ENCODE results near the gene SLC34A1. TPM values are rescaled to one million over a fixed set of nuclear protein-coding genes. Genes with fewer than 3 reads are reported as not detected.

SLC34A1 gene
- total RNA-seq, 6 experiments from 2014 or later: 0.12 to 5.3 (median 1.6) TPM; not detected in 1

DNA sequence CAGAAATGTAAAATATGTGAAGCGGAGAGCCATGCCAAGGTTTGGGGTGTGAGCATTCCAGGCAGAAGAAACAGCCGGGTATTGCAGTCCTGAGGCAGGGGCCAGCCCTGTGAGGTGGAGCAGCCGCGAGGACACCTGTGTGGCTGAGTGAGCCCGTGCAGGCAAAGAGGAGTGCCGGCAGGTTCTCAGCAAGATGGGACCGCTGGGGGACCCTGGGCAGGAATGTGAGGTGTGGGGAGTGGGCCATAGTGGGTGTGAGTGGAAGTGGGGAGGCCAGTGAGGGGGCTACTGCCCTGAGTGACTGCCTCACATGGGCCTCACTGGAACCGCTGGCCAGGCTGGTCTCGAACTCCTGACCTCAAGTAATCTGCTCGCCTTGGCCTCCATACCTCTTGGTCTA, 54.2 kb downstream of the SLC34A1 start:
- Histone ChIP-seq H3K36me3 (peaks cover 0 to 30% (median 0%) of the 10 kb centered on the region in 4 donors), H3K4me3 (no peak overlapping the region), H3K4me1 (no peaks in the 10 kb centered on the region), H3K27ac (no peak overlapping the region), H3K9me3 (no peaks in the 10 kb centered on the region), H3K27me3 (no peaks in the 10 kb centered on the region)
- 83% methylated on average over 1 of the region's 10 CpGs for WGBS (ENCODE audit: insufficient coverage, low coverage, low lambda C conversion rate, missing lambda C conversion rate)
- ATAC-seq (no peak), DNase-seq (peak in 1 of 3 donors; percentile 39)
- intact Hi-C loops (cut with DNase I): loop anchor here in 1 of 2 donors (5.0 kb wide), 1 partner anchor 36 kb away; the partner anchor contains the start of gene PFN3
- no peak for TF ChIP-seq POLR2A (IDR thresholded peaks at IDR 0.05)
- TF ChIP-seq, protein P1, sequence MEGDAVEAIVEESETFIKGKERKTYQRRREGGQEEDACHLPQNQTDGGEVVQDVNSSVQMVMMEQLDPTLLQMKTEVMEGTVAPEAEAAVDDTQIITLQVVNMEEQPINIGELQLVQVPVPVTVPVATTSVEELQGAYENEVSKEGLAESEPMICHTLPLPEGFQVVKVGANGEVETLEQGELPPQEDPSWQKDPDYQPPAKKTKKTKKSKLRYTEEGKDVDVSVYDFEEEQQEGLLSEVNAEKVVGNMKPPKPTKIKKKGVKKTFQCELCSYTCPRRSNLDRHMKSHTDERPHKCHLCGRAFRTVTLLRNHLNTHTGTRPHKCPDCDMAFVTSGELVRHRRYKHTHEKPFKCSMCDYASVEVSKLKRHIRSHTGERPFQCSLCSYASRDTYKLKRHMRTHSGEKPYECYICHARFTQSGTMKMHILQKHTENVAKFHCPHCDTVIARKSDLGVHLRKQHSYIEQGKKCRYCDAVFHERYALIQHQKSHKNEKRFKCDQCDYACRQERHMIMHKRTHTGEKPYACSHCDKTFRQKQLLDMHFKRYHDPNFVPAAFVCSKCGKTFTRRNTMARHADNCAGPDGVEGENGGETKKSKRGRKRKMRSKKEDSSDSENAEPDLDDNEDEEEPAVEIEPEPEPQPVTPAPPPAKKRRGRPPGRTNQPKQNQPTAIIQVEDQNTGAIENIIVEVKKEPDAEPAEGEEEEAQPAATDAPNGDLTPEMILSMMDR (IDR thresholded peaks at IDR 0.05): no peak

DNA sequence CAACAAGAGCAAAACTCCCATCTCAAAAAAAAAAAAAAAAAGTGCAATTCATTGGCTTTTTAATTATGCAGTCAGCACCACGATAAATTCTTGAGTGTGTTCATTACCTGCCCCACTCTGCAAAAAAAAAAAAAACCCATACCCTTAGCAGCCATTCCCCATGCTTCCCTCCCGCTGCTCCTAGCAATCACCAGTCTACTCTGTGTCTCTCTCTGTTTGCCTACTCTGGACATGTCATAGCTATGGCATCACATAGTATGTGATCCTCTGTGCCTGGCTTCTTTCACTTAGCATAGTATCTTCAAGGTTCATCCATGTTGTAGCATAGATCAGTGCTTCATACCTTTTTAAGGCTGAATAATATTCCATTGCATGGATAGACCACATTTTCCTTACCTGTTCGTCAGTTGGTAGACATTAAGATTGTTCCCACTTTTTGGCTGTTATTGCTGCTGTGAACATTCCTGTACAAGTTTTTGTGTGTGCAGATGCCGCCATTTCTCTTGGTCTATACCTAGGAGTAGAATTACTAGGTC, 55.4 kb downstream of the SLC34A1 start:
- DNase-seq (no peak), ATAC-seq (no peak)
- Histone ChIP-seq H3K27ac (no peak overlapping the region), H3K9me3 (no peaks in the 10 kb centered on the region), H3K4me1 (no peaks in the 10 kb centered on the region), H3K36me3 (peaks cover 0 to 20% (median 0%) of the 10 kb centered on the region in 4 donors), H3K27me3 (no peaks in the 10 kb centered on the region), H3K4me3 (no peak overlapping the region)
- intact Hi-C loops (cut with DNase I): loop anchor here in 1 of 2 donors (5.0 kb wide), 1 partner anchor 37 kb away; the partner anchor contains the start of gene PFN3
- TF ChIP-seq, protein P1 (IDR thresholded peaks at IDR 0.05): no peak
- TF ChIP-seq POLR2A (IDR thresholded peaks at IDR 0.05): no peak
- 94% methylated on average over 4 of the region's 4 CpGs for WGBS (ENCODE audit: insufficient coverage, low coverage, low lambda C conversion rate, missing lambda C conversion rate)

DNA sequence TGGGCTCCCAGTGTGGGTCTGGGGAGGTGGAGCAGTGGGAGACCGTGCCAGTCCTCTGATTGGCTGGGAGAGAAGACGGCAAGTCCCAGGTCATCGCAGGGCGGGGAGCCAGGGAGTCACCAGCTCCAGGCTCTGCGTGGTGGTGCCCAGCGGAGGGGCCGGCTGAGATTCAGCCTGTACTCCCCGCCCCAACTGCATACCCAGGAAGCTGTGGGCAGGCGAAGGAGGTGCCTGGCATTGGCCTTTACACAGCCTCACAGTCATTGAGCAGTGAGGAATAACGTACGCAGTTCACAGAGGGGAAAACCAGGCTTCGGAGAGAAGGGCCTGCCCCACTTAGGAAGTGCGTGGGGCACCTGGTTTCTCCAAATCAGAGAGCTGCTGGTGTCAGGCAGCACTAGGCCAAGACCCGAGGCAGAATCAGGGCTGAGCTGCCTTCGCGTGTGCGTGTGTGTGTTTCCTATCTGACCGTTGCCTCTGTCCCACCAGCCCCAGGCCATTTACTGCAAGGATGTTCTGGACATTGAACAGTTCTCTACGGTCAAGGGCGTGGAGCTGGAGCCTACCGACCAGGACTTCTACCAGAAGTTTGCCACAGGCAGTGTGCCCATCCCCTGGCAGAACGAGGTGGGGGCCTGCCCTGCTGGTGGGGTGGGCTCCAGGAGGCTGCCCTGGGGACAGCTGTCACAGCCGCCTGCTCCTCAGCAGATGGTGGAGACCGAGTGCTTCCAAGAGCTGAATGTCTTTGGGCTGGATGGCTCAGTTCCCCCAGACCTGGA, 56.2 kb downstream of the SLC34A1 start:
- DNase-seq: peak in 1 of 3 donors; percentile 45
- WGBS (ENCODE audit: insufficient coverage, low coverage, low lambda C conversion rate, missing lambda C conversion rate): 93% methylated on average over 5 of the region's 24 CpGs

DNA sequence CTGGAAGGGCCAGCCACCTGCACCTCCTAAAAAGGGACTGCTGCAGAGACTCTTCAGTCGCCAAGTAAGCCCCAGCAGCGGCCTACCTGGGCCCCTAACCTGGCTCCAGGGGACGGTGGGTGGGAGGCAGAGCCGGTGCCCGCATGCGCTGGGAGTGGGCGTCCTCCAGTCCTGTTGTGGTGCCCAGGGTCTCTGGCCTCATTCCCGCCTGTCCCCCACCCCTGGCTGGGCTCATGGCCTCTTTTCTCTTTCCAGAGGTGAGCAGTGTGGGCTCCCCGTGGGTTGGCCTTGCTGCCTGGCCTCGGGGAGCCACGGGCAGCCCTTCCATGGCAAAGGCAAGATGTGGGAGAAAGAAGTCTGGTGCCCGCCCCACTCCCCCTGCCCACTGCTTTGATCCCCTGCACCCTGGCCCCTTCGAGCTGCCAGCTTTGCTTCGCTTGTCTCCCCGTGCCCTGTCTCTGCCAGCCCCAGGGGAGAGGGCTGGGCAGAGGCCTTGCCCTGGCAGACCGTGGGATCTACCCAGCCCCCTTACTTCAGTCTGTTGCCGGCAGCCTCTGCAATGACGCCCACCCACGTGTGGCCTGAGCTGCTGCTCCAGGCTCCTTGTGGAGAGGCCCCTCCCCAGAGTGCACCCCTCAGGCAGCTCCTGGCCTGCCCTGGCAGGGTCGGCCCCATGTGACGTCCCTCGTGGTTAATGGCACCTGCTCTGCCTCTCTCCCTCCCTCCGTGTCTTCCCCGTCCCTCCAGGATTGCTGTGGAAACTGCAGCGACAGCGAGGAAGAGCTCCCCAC, 57.0 kb downstream of the SLC34A1 start:
- H3K9me3 ChIP-seq: no peaks in the 10 kb centered on the region
- intact Hi-C loops (cut with DNase I): no loop called here
- no peak overlapping the region for H3K4me3 ChIP-seq
- H3K27ac ChIP-seq: no peak overlapping the region
- ATAC-seq (no peak), DNase-seq (peak in 1 of 3 donors; percentile 45)
- 100% methylated on average over 2 of the region's 26 CpGs for WGBS (ENCODE audit: insufficient coverage, low coverage, low lambda C conversion rate, missing lambda C conversion rate)
- peaks cover 0 to 4% (median 0%) of the 10 kb centered on the region in 4 donors for H3K36me3 ChIP-seq
- no peak for TF ChIP-seq POLR2A (IDR thresholded peaks at IDR 0.05)
- TF ChIP-seq, protein P1 (IDR thresholded peaks at IDR 0.05): no peak
- H3K27me3 ChIP-seq: no peaks in the 10 kb centered on the region
- H3K4me1 ChIP-seq: peaks cover 0 to 2% (median 0%) of the 10 kb centered on the region in 4 donors

More for the DNA sequence above, 56.2 kb downstream of the SLC34A1 start:
- no peak for TF ChIP-seq POLR2A (IDR thresholded peaks at IDR 0.05)
- TF ChIP-seq, protein P1 (IDR thresholded peaks at IDR 0.05): no peak
- no peaks in the 10 kb centered on the region for H3K27me3 ChIP-seq
- ATAC-seq: no peak
- intact Hi-C loops (cut with DNase I): no loop called here
- no peak overlapping the region for H3K4me3 ChIP-seq
- no peak overlapping the region for H3K27ac ChIP-seq
- no peaks in the 10 kb centered on the region for H3K4me1 ChIP-seq
- H3K36me3 ChIP-seq: peaks cover 0 to 12% (median 0%) of the 10 kb centered on the region in 4 donors
- no peaks in the 10 kb centered on the region for H3K9me3 ChIP-seq
